ENCODE results near the gene OTUB2. TPM values are rescaled to one million over a fixed set of nuclear protein-coding genes. Genes with fewer than 3 reads are reported as not detected.

OTUB2 gene
- total RNA-seq, 1 experiment from 2014 or later = 7.7 TPM

GRCh38 chr14:94019329-94019728, 6.8 kb upstream of the OTUB2 start:
- POLR2A ChIA-PET (ENCODE audit: unreplicated experiment) = no interaction called here
- H3K9me2 ChIP-seq (replicated peaks; ENCODE audit: low read length) = no peaks in the 10 kb centered on the region
- no peaks in the 10 kb centered on the region for H3K9me3 ChIP-seq (ENCODE audit: low read length)
- peaks cover 17% of the 10 kb centered on the region for H3K4me1 ChIP-seq (ENCODE audit: insufficient read depth, low read length)
- no peak overlapping the region for H3K27ac ChIP-seq (ENCODE audit: low read length)
- no TSS peak for BruUV-seq (replicated peaks)
- no peaks in the 10 kb centered on the region for H3F3A ChIP-seq (ENCODE audit: low read length, unreplicated experiment)
- no peak; the same call in 1 of the 2 replicates for ATAC-seq
- TF ChIP-seq EZH2phosphoT487 (IDR thresholded peaks at IDR 0.05; ENCODE audit: borderline replicate concordance, low read length) (no peak), EZH2 (IDR thresholded peaks at IDR 0.05; ENCODE audit: low read length, unreplicated experiment) (no peak), CTCF (conservative IDR thresholded peaks at IDR 0.05; ENCODE audit: low read depth, low read length) (no peak)
- H4K20me1 ChIP-seq (ENCODE audit: low read length) = no peaks in the 10 kb centered on the region
- H3K79me2 ChIP-seq (ENCODE audit: low read length) = no peaks in the 10 kb centered on the region
- no peak overlapping the region for H3K4me3 ChIP-seq (ENCODE audit: low read length)
- no peak overlapping the region for H3K4me2 ChIP-seq (ENCODE audit: low read length)
- DNase-seq = peak; percentile 59
- CTCF ChIA-PET = no interaction called here
- H3K27me3 ChIP-seq (ENCODE audit: low read length) = no peaks in the 10 kb centered on the region
- intact Hi-C loops (cut with micrococcal nuclease) = no loop called here
- H2AFZ ChIP-seq (ENCODE audit: low read length) = no peak overlapping the region
- no peaks in the 10 kb centered on the region for H3K36me3 ChIP-seq (ENCODE audit: low read depth, low read length)
- no peak overlapping the region for H3K9ac ChIP-seq (ENCODE audit: low read length)

GRCh38 chr14:94020267-94020666, 5.9 kb upstream of the OTUB2 start:
- DNase-seq = no peak
- no peak for ATAC-seq
- Histone ChIP-seq H3K27ac (ENCODE audit: low read length) (no peak overlapping the region), H3K4me2 (ENCODE audit: low read length) (no peak overlapping the region), H3K4me3 (ENCODE audit: low read length) (no peak overlapping the region), H3K9ac (ENCODE audit: low read length) (no peak overlapping the region), H3K9me2 (replicated peaks; ENCODE audit: low read length) (no peaks in the 10 kb centered on the region), H2AFZ (ENCODE audit: low read length) (no peak overlapping the region), H3K4me1 (ENCODE audit: insufficient read depth, low read length) (peaks cover 23% of the 10 kb centered on the region), H3F3A (ENCODE audit: low read length, unreplicated experiment) (no peaks in the 10 kb centered on the region), H3K36me3 (ENCODE audit: low read depth, low read length) (no peaks in the 10 kb centered on the region), H3K27me3 (ENCODE audit: low read length) (no peaks in the 10 kb centered on the region), H3K9me3 (ENCODE audit: low read length) (no peaks in the 10 kb centered on the region), H3K79me2 (ENCODE audit: low read length) (no peaks in the 10 kb centered on the region), H4K20me1 (ENCODE audit: low read length) (no peaks in the 10 kb centered on the region)
- TF ChIP-seq CTCF (conservative IDR thresholded peaks at IDR 0.05; ENCODE audit: low read depth, low read length) (no peak), EZH2phosphoT487 (IDR thresholded peaks at IDR 0.05; ENCODE audit: borderline replicate concordance, low read length) (no peak), EZH2 (IDR thresholded peaks at IDR 0.05; ENCODE audit: low read length, unreplicated experiment) (no peak)
- ChIA-PET CTCF (no interaction called here), POLR2A (ENCODE audit: unreplicated experiment) (interaction anchor here (0.5 kb wide), 1 partner anchor 61 kb away, joined by 3 read pairs; the partner anchor contains the start of genes DDX24 and IFI27L1)
- BruUV-seq (replicated peaks) = no TSS peak
- intact Hi-C loops (cut with micrococcal nuclease) = no loop called here

- no peak overlapping the region for H3K4me2 ChIP-seq (ENCODE audit: low read length)
- CTCF ChIA-PET = interaction anchor here (0.6 kb wide), 1 partner anchor 9 kb away, joined by 3 read pairs; no protein-coding TSS in a partner anchor
- ATAC-seq = peak; percentile 48
These were observed 5.1 kb upstream of the OTUB2 start for GRCh38 chr14:94021001-94021400.

More at GRCh38 chr14:94021001-94021400, 5.1 kb upstream of the OTUB2 start:
- Histone ChIP-seq H3K4me3 (ENCODE audit: low read length) (no peak overlapping the region), H3K36me3 (ENCODE audit: low read depth, low read length) (no peaks in the 10 kb centered on the region), H3K9me2 (replicated peaks; ENCODE audit: low read length) (no peaks in the 10 kb centered on the region), H4K20me1 (ENCODE audit: low read length) (no peaks in the 10 kb centered on the region), H3K27me3 (ENCODE audit: low read length) (no peaks in the 10 kb centered on the region), H3K4me1 (ENCODE audit: insufficient read depth, low read length) (peaks cover 28% of the 10 kb centered on the region), H3K9me3 (ENCODE audit: low read length) (no peaks in the 10 kb centered on the region), H3K27ac (ENCODE audit: low read length) (no peak overlapping the region), H3F3A (ENCODE audit: low read length, unreplicated experiment) (no peaks in the 10 kb centered on the region), H3K9ac (ENCODE audit: low read length) (no peak overlapping the region), H3K79me2 (ENCODE audit: low read length) (no peaks in the 10 kb centered on the region), H2AFZ (ENCODE audit: low read length) (no peak overlapping the region)
- no TSS peak for BruUV-seq (replicated peaks)
- POLR2A ChIA-PET (ENCODE audit: unreplicated experiment) = no interaction called here
- TF ChIP-seq CTCF (conservative IDR thresholded peaks at IDR 0.05; ENCODE audit: low read depth, low read length) (no peak), EZH2phosphoT487 (IDR thresholded peaks at IDR 0.05; ENCODE audit: borderline replicate concordance, low read length) (no peak), EZH2 (IDR thresholded peaks at IDR 0.05; ENCODE audit: low read length, unreplicated experiment) (no peak)
- DNase-seq = peak; percentile 54
- intact Hi-C loops (cut with micrococcal nuclease) = no loop called here

Measured in PC-3 (cell line).